Measurements from ENCODE around the gene TPCN2. TPM values are rescaled to one million over a fixed set of nuclear protein-coding genes. Genes with fewer than 3 reads are reported as not detected.

The TPCN2 gene
- total and polyA plus RNA-seq, 2 of the 8 experiments (the other 6 are each of a cell fraction or from before 2014, with no cell fraction given), result 9.7 to 18.6 TPM

- H3K4me3 ChIP-seq (ENCODE audit: extremely low read depth in 1 of 4, insufficient read depth in 2 of 4, low read depth in 3 of 4, low read length in 4 of 4), result peak overlapping the region in 3 of 4 experiments; percentile 7 to 50 (median 34); a peak in 5 of 8 replicates
- H4K20me1 ChIP-seq (replicated peaks in 1 of 2; ENCODE audit: control insufficient read depth in 1 of 2, insufficient read depth in 2 of 2, low read length in 2 of 2), result no peaks in the 10 kb centered on the region
- H3K4me2 ChIP-seq (ENCODE audit: insufficient read depth in 1 of 2, low read depth in 2 of 2, low read length in 2 of 2), result peak overlapping the region; percentile 69 to 85; a peak in 3 of 4 replicates
- peak overlapping the region; percentile 76 for H4K91ac ChIP-seq (replicated peaks; ENCODE audit: insufficient read length, low read length)
- H3K23ac ChIP-seq (ENCODE audit: insufficient read length), result no peak overlapping the region
- H3K4me1 ChIP-seq (replicated peaks in 1 of 4; ENCODE audit: control insufficient read depth in 3 of 4, insufficient read depth in 4 of 4, low read length in 3 of 4), result peaks cover 9 to 45% (median 32%) of the 10 kb centered on the region in 4 experiments
- no peak for FAIRE-seq
- H2BK120ac ChIP-seq (replicated peaks; ENCODE audit: low read depth, low read length), result peak overlapping the region; percentile 31
- H3K23me2 ChIP-seq (ENCODE audit: low read depth, low read length), result peaks cover 15% of the 10 kb centered on the region; the same call in 1 of the 2 replicates
- peak overlapping the region; percentile 80 for H3K4ac ChIP-seq (replicated peaks; ENCODE audit: insufficient read length, low read depth, low read length)
- H4K8ac ChIP-seq (ENCODE audit: extremely low read depth, insufficient read depth, low read length), result no peak overlapping the region; the same call in 1 of the 2 replicates
- H2AFZ ChIP-seq (ENCODE audit: low read length), result no peak overlapping the region
- H3K18ac ChIP-seq (ENCODE audit: extremely low read depth, low read length), result peak overlapping the region; percentile 60; the same call in 1 of the 2 replicates
- H4K5ac ChIP-seq (ENCODE audit: insufficient read length, low read depth, low read length), result no peak overlapping the region
- no peak for DNase-seq (ENCODE audit: low read depth in 1 of 2, low spot score in 2 of 2)
- H3K27me3 ChIP-seq (replicated peaks in 1 of 4; ENCODE audit: control insufficient read depth in 3 of 4, extremely low read depth in 1 of 4, insufficient read depth in 3 of 4, low read length in 3 of 4), result peaks cover 0 to 4% (median 0%) of the 10 kb centered on the region in 4 experiments; a peak in 4 of 7 replicates
- H3K14ac ChIP-seq (ENCODE audit: insufficient read length), result no peak overlapping the region
- peak overlapping the region; percentile 24; the same call in 1 of the 2 replicates for H2AK5ac ChIP-seq (ENCODE audit: low read depth, low read length)
- CTCF ChIA-PET (ENCODE audit: partially characterized antibody), result interaction anchor here (0.9 to 3.9 kb wide), 7 partner anchors 9 to 60 kb away, joined by 3 to 14 read pairs (median 8); no protein-coding TSS in a partner anchor
- peak overlapping the region; percentile 53; the same call in 1 of the 2 replicates for H2BK15ac ChIP-seq (ENCODE audit: low read length)
- H2BK5ac ChIP-seq (ENCODE audit: low read depth, low read length), result peak overlapping the region; percentile 60; the same call in 1 of the 2 replicates
- no peaks in the 10 kb centered on the region for H3K79me1 ChIP-seq (ENCODE audit: low read depth, low read length)
- H3K79me2 ChIP-seq (ENCODE audit: control insufficient read depth in 1 of 2, insufficient read depth in 2 of 2, low read length in 2 of 2), result no peaks in the 10 kb centered on the region
- H3K56ac ChIP-seq (replicated peaks; ENCODE audit: insufficient read length, low read depth, low read length), result no peak overlapping the region
- TF ChIP-seq, protein P1, sequence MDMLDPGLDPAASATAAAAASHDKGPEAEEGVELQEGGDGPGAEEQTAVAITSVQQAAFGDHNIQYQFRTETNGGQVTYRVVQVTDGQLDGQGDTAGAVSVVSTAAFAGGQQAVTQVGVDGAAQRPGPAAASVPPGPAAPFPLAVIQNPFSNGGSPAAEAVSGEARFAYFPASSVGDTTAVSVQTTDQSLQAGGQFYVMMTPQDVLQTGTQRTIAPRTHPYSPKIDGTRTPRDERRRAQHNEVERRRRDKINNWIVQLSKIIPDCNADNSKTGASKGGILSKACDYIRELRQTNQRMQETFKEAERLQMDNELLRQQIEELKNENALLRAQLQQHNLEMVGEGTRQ (IDR thresholded peaks at IDR 0.05; ENCODE audit: low read length), result no peak
- TF ChIP-seq RNF2 (IDR thresholded peaks at IDR 0.05; ENCODE audit: borderline replicate concordance, low read depth, low read length, missing control alignments, poor library complexity, severe bottlenecking) (no peak), EP300 (IDR thresholded peaks at IDR 0.05; ENCODE audit: borderline replicate concordance in 1 of 2, low read depth in 2 of 2, low read length in 2 of 2) (no peak), FOSL1 (IDR thresholded peaks at IDR 0.05; ENCODE audit: insufficient read depth, low read depth, low read length) (no peak), TEAD4 (IDR thresholded peaks at IDR 0.05; ENCODE audit: low read depth, low read length) (no peak), SRF (IDR thresholded peaks at IDR 0.05; ENCODE audit: low read depth, low read length) (no peak), TBP (IDR thresholded peaks at IDR 0.05; ENCODE audit: low read depth, low read length) (no peak)
- no peaks in the 10 kb centered on the region; a peak in 1 of 8 replicates for H3K36me3 ChIP-seq (ENCODE audit: control insufficient read depth in 2 of 4, insufficient read depth in 4 of 4, low read length in 3 of 4)
- no peak overlapping the region for H2BK20ac ChIP-seq (ENCODE audit: low read length)
- H2BK12ac ChIP-seq (ENCODE audit: low read depth, low read length), result peak overlapping the region; percentile 18; the same call in 1 of the 2 replicates
- WGBS, 2 experiments (ENCODE audit: extremely low coverage in 1 of 2, insufficient coverage in 1 of 2, insufficient read length in 1 of 2, insufficient replicate concordance in 2 of 2, low coverage in 1 of 2, low lambda C conversion rate in 2 of 2, missing lambda C conversion rate in 1 of 2), result 86% methylated on average over 9 of the region's 9 CpGs; no CpG with 5 or more reads in 1 of the 2 experiments
- H3K9ac ChIP-seq (replicated peaks in 1 of 4; ENCODE audit: extremely low read depth in 1 of 4, low read depth in 3 of 4, low read length in 3 of 4), result no peak overlapping the region; a peak in 1 of 7 replicates
- no peaks in the 10 kb centered on the region for H3K9me3 ChIP-seq (ENCODE audit: insufficient read depth in 2 of 2, low read depth in 1 of 2, low read length in 1 of 2)
- POLR2A ChIA-PET (ENCODE audit: partially characterized antibody), result interaction anchor here (0.6 to 2.6 kb wide), 5 partner anchors 9 to 258 kb away, joined by 3 to 9 read pairs (median 4); no protein-coding TSS in a partner anchor
- H3K27ac ChIP-seq (ENCODE audit: low read depth, low read length), result no peak overlapping the region
These were observed 38.3 kb upstream of the TPCN2 start for GRCh38 chr11:69010361-69010891.
